K562 (cell line): ENCODE results near the gene JUNB. TPM values are rescaled to one million over a fixed set of nuclear protein-coding genes. Genes with fewer than 3 reads are reported as not detected.

Experiments
- CEBPG ChIP-seq, 3 experiments: fragments of 200-800 bp in 1 of 3; sonication (Bioruptor generic) in 1 of 3; sonication (generic) in 1 of 3; formaldehyde crosslinking in 1 of 3; IDR thresholded peaks in 2 of 3; conservative IDR thresholded peaks in 1 of 3; 2 replicates each; pipeline versions ENCODE4 v1.6.1 to v1.8.0; 2016 to 2022; ENCODE audit warnings: missing compliant biosample characterization in 2 of 3, missing genetic modification characterization in 2 of 3, mild to moderate bottlenecking in 1 of 3, missing genetic modification reagents in 1 of 3
- CLOCK ChIP-seq: fragments of 250-450 bp; sonication (Bioruptor Pico); IDR thresholded peaks from 2 replicates; pipeline ENCODE4 v1.4.0; 2020; ENCODE audit warnings: mild to moderate bottlenecking, moderate library complexity, borderline replicate concordance
- E2F1 ChIP-seq: sonication (generic); formaldehyde crosslinking; IDR thresholded peaks from 2 replicates; pipeline ENCODE4 v1.8.1; 2023; ENCODE audit warnings: mild to moderate bottlenecking, missing genetic modification reagents, moderate library complexity
- EP300 ChIP-seq: IDR thresholded peaks from 2 replicates; pipeline ENCODE4 v1.6.1; 2012; ENCODE audit warnings: low read length, improper control_type of control experiment
- ETV5 ChIP-seq: sonication (generic); formaldehyde crosslinking; IDR thresholded peaks from 2 replicates; pipeline ENCODE4 v1.4.0; 2020; ENCODE audit warnings: low read depth, mild to moderate bottlenecking, missing genetic modification reagents
- FOXP1 ChIP-seq: sonication (generic); formaldehyde crosslinking; IDR thresholded peaks from 2 replicates; pipeline ENCODE4 v1.8.0; 2022; ENCODE audit warnings: mild to moderate bottlenecking, missing genetic modification reagents
- HDAC1 ChIP-seq, 2 experiments: fragments of 450-650 bp; IDR thresholded peaks; 2 replicates each; pipeline ENCODE4 v1.6.1; 2016 to 2017; ENCODE audit warnings: inconsistent platforms in 1 of 2, mild to moderate bottlenecking in 1 of 2, moderate library complexity in 1 of 2
- LEF1 ChIP-seq: fragments of 450-650 bp; IDR thresholded peaks from 2 replicates; pipeline ENCODE4 v1.6.1; 2016; ENCODE audit warnings: mild to moderate bottlenecking
- MTA3 ChIP-seq: fragments of 450-650 bp; formaldehyde crosslinking; IDR thresholded peaks from 2 replicates; pipeline ENCODE4 v1.6.1; 2017; ENCODE audit warnings: mild to moderate bottlenecking, borderline replicate concordance
- MXI1 ChIP-seq: IDR thresholded peaks from 2 replicates; pipeline ENCODE4 v1.6.1; 2011; ENCODE audit warnings: low read depth, mild to moderate bottlenecking, improper control_type of control experiment, low read length
- NCOR1 ChIP-seq: fragments of 450-650 bp; IDR thresholded peaks from 2 replicates; pipeline ENCODE4 v1.6.1; 2016; ENCODE audit warnings: mild to moderate bottlenecking, moderate library complexity
- NKRF ChIP-seq: fragments of 450-650 bp; IDR thresholded peaks from 2 replicates; pipeline ENCODE4 v1.6.1; 2016; ENCODE audit warnings: borderline replicate concordance
- NR0B1 ChIP-seq: fragments of 450-650 bp; IDR thresholded peaks from one replicate; pipeline ENCODE4 v1.6.1; 2018; ENCODE audit warnings: mild to moderate bottlenecking, moderate library complexity; ENCODE audit not compliant: partially characterized antibody
- RBM22 ChIP-seq: fragments of 200-400 bp; formaldehyde crosslinking; IDR thresholded peaks from 2 replicates; pipeline ENCODE4 v1.6.1; 2018; ENCODE audit warnings: low read length, low read depth; ENCODE audit not compliant: poor library complexity, severe bottlenecking
- RNF219 ChIP-seq: fragments of 250-450 bp; sonication (Bioruptor Pico); IDR thresholded peaks from 2 replicates; pipeline ENCODE4 v1.5.0; 2022; ENCODE audit warnings: mild to moderate bottlenecking
- TAF1 ChIP-seq: IDR thresholded peaks from 2 replicates; pipeline ENCODE4 v1.6.1; 2011; ENCODE audit warnings: mild to moderate bottlenecking, low read length, moderate library complexity; ENCODE audit not compliant: insufficient read depth, control insufficient read depth, severe bottlenecking; ENCODE audit errors: extremely low read depth
- ZNF766 ChIP-seq: fragments of 200-800 bp; sonication (Bioruptor generic); conservative IDR thresholded peaks from 2 replicates; pipeline ENCODE4 v1.6.1; 2016; ENCODE audit warnings: missing genetic modification characterization, missing compliant biosample characterization
- polyA plus RNA-seq, 8 experiments: library from polyadenylated mRNA; depleted of rRNA in 4 of 8; stranded (reverse) in 5 of 8; unstranded in 3 of 8; fragments of >200 nt; fragmentation: Nextera tagmentation in 2 of 8; fragmentation: Illumina TruSeq in 1 of 8; extraction: Ambion mirVana in 2 of 8; extraction: Trizol in 1 of 8; gene quantifications; 2 replicates each; pipeline versions ENCODE4 v1.2.1 to v1.2.3, GENCODE V29; 2011 to 2014; ENCODE audit warnings: inconsistent platforms in 1 of 8, missing spikeins in 1 of 8
- total RNA-seq, 7 experiments: library from RNA; depleted of rRNA in 6 of 7; stranded (reverse); fragments of >200 nt in 6 of 7; fragmentation: Illumina TruSeq in 2 of 7; extraction: Trizol in 2 of 7; gene quantifications; 2 replicates each; pipeline versions ENCODE4 v1.2.1 to v1.2.3, GENCODE V29; 2011 to 2021; ENCODE audit warnings: low replicate concordance in 1 of 7

JUNB gene
- total and polyA plus RNA-seq, 9 of the 15 experiments (the other 6 are each of a cell fraction or from before 2014, with no cell fraction given) = 0.23 to 88.1 (median 13.1) TPM

- TF ChIP-seq MTA3 (peak; percentile 67; the same call in 1 of the 2 replicates), TAF1 (no peak), NR0B1 (no peak), CEBPG (CRISPR knock-in tag; IDR thresholded peaks at IDR 0.05) (peak; percentile 97), CEBPG (tag; conservative IDR thresholded peaks at IDR 0.05 in 1 of 2, IDR thresholded peaks at IDR 0.05 in 1 of 2) (peak in 1 of 2 experiments; percentile 50; a peak in 1 of 4 replicates), NCOR1 (peak; percentile 96), HDAC1 (IDR thresholded peaks at IDR 0.05) (peak in 1 of 2 experiments; percentile 92; a peak in 2 of 4 replicates), ETV5 (CRISPR knock-in tag) (0 out of 2 replicates have a peak, but pooled peaks have one; percentile 5), MXI1 (0 out of 2 replicates have a peak, but pooled peaks have one; percentile 51), NKRF (peak; percentile 75), EP300 (peak; percentile 94), FOXP1 (CRISPR knock-in tag) (no peak), RNF219 (CRISPR knock-in tag) (no peak), RBM22 (no peak), ZNF766 (CRISPR knock-in tag) (peak; percentile 65; the same call in 1 of the 2 replicates), E2F1 (CRISPR knock-in tag) (no peak), CLOCK (CRISPR knock-in tag) (no peak), LEF1 (peak; percentile 91)
Measured at GRCh38 chr19:12784394-12784870, 6.9 kb upstream of the JUNB start (continued).
